ENCODE data around the gene SAMD7. TPM values are rescaled to one million over a fixed set of nuclear protein-coding genes. Genes with fewer than 3 reads are reported as not detected.

The SAMD7 gene
- total RNA-seq = not detected

- no peak for DNase-seq
Measured at GRCh38 chr3:169911272-169911671, at the start of gene SAMD7. TSS of gene SAMD7 (plus strand) at chr3:169911572. CDS start at chr3:169919499, 7,927 bp downstream.

- no peak for DNase-seq
Measured at GRCh38 chr3:169861871-169862270, 49.5 kb upstream of the SAMD7 start.

- DNase-seq = peak; percentile 43
Measured at GRCh38 chr3:169863458-169863899, 47.9 kb upstream of the SAMD7 start.

- no peak for DNase-seq
Measured at GRCh38 chr3:169864270-169864669, 47.1 kb upstream of the SAMD7 start.

- no peak for DNase-seq
Measured at GRCh38 chr3:169865176-169865767, 46.1 kb upstream of the SAMD7 start.

- DNase-seq = no peak
Measured at GRCh38 chr3:169867584-169868210, 43.7 kb upstream of the SAMD7 start.

- no peak for DNase-seq
Measured at GRCh38 chr3:169868369-169868768, 43.0 kb upstream of the SAMD7 start.

- DNase-seq = no peak
Measured at GRCh38 chr3:169869484-169870220, 41.7 kb upstream of the SAMD7 start, which contains the start of gene LRRC31. TSS of gene LRRC31 (minus strand) at chr3:169869935. CDS start at chr3:169869807, 128 bp downstream.

GRCh38 chr3:169871129-169871886, 40.1 kb upstream of the SAMD7 start:
- no peak for DNase-seq

GRCh38 chr3:169879013-169879557, 32.3 kb upstream of the SAMD7 start:
- no peak for DNase-seq

- DNase-seq = no peak
Measured at GRCh38 chr3:169879845-169880575, 31.4 kb upstream of the SAMD7 start.

- DNase-seq = no peak
Measured at GRCh38 chr3:169880576-169881250, 30.7 kb upstream of the SAMD7 start.

GRCh38 chr3:169886671-169887070, 24.7 kb upstream of the SAMD7 start:
- DNase-seq = no peak

GRCh38 chr3:169891886-169892285, 19.5 kb upstream of the SAMD7 start:
- no peak for DNase-seq

- DNase-seq = no peak
Measured at GRCh38 chr3:169894110-169894509, 17.3 kb upstream of the SAMD7 start.

- no peak for DNase-seq
Measured at GRCh38 chr3:169895072-169895471, 16.3 kb upstream of the SAMD7 start.

- no peak for DNase-seq
Measured at GRCh38 chr3:169897284-169897683, 14.1 kb upstream of the SAMD7 start.

GRCh38 chr3:169901453-169901852, 9.9 kb upstream of the SAMD7 start:
- DNase-seq = no peak

- no peak for DNase-seq
Measured at GRCh38 chr3:169905404-169905803, 6.0 kb upstream of the SAMD7 start.

GRCh38 chr3:169907476-169907875, 3.9 kb upstream of the SAMD7 start:
- DNase-seq = no peak

- no peak for DNase-seq
Measured at GRCh38 chr3:169907944-169908343, 3.4 kb upstream of the SAMD7 start.
